ENCODE data around the gene C1orf141. TPM values are rescaled to one million over a fixed set of nuclear protein-coding genes. Genes with fewer than 3 reads are reported as not detected.
A peak's percentile ranks its signal among the peaks of the same experiment; 100 is the strongest.

C1orf141 gene
- total and polyA plus RNA-seq, 9 of the 15 experiments (the other 6 are each of a cell fraction or from before 2014, with no cell fraction given) = not detected

- BruUV-seq (replicated peaks) = no TSS peak
- H4K20me1 ChIP-seq (replicated peaks; ENCODE audit: control insufficient read depth, insufficient read depth, low read length) = no peaks in the 10 kb centered on the region
- DNase-seq (ENCODE audit: extremely low read depth in 1 of 4, low spot score in 3 of 4) = no peak
- H3K4me1 ChIP-seq (replicated peaks in 1 of 2; ENCODE audit: control insufficient read depth in 2 of 2, insufficient read depth in 2 of 2, low read length in 2 of 2) = no peaks in the 10 kb centered on the region
- no peak overlapping the region for H3K27ac ChIP-seq (ENCODE audit: extremely low read depth, low read depth, low read length)
- H2AFZ ChIP-seq (ENCODE audit: low read depth, low read length) = no peak overlapping the region
- no peaks in the 10 kb centered on the region for H3K36me3 ChIP-seq (ENCODE audit: control insufficient read depth, insufficient read depth, low read length)
- POLR2A ChIA-PET = no interaction called here
- no peak overlapping the region for H3K4me3 ChIP-seq
- CTCF ChIA-PET (ENCODE audit: low intra/inter-chr PET ratio) = no interaction called here
- WGBS (ENCODE audit: insufficient coverage, low coverage, missing lambda C conversion rate) = 13% methylated on average over 4 of the region's 4 CpGs
- H3K79me2 ChIP-seq (ENCODE audit: control insufficient read depth, insufficient read depth, low read length) = no peaks in the 10 kb centered on the region
- FAIRE-seq = peak; percentile 11
- TF ChIP-seq ELF2 (CRISPR knock-in tag; IDR thresholded peaks at IDR 0.05) (no peak), HCFC1 (IDR thresholded peaks at IDR 0.05; ENCODE audit: low read depth, low read length) (no peak), C11orf30 (IDR thresholded peaks at IDR 0.05; ENCODE audit: low read depth) (peak; percentile 58), ZNF316 (IDR thresholded peaks at IDR 0.05) (peak; percentile 73), MEIS2 (IDR thresholded peaks at IDR 0.05; ENCODE audit: partially characterized antibody) (peak; percentile 11), MAFK (IDR thresholded peaks at IDR 0.05; ENCODE audit: low read length) (peak; percentile 6; the same call in 1 of the 2 replicates)
- in situ Hi-C loops (cut with MboI) = no loop called here
- H3K9me1 ChIP-seq (ENCODE audit: control insufficient read depth, insufficient read depth, low read length) = no peaks in the 10 kb centered on the region
- H3K9ac ChIP-seq (ENCODE audit: insufficient read depth in 1 of 2, low read depth in 2 of 2, low read length in 2 of 2) = no peak overlapping the region
- H3K27me3 ChIP-seq (ENCODE audit: control insufficient read depth in 2 of 2, insufficient read depth in 2 of 2, low read length in 2 of 2) = no peaks in the 10 kb centered on the region
- no peak for ATAC-seq
- H3K9me3 ChIP-seq (replicated peaks; ENCODE audit: control insufficient read depth, insufficient read depth, low read depth, low read length) = no peaks in the 10 kb centered on the region
- H3K4me2 ChIP-seq (ENCODE audit: insufficient read depth, low read length) = no peak overlapping the region
- intact Hi-C loops (cut with micrococcal nuclease) = no loop called here
These were observed 13.7 kb downstream of the C1orf141 start for GRCh38 chr1:67120855-67121619.

DNA sequence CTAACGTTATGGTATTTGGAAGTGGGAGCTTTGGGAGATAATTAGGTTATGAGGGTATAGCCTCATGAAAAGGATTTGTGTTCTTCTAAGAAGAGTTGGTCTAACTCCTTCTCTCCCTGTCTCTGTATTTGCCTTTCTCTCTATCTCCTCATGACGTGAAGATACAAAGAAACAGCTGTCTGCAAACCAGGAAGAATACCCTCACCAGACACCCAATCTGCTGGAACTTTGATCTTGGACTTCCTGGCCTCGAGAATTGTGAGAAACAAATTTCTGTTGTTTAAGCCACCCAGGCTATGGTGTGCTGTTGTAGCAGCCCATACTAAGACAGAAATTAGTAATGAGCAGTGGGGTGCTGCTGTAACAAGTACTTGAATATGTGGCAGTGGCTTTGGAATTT lies 16.1 kb downstream of the C1orf141 start:
- no peak overlapping the region for H3K9ac ChIP-seq (ENCODE audit: insufficient read depth in 1 of 2, low read depth in 2 of 2, low read length in 2 of 2)
- H3K36me3 ChIP-seq (ENCODE audit: control insufficient read depth, insufficient read depth, low read length) = no peaks in the 10 kb centered on the region
- H3K27me3 ChIP-seq (ENCODE audit: control insufficient read depth in 2 of 2, insufficient read depth in 2 of 2, low read length in 2 of 2) = no peaks in the 10 kb centered on the region
- WGBS (ENCODE audit: insufficient coverage, low coverage, missing lambda C conversion rate) = 7% methylated on average over 3 of the region's 3 CpGs
- in situ Hi-C loops (cut with MboI) = no loop called here
- no peak overlapping the region for H3K27ac ChIP-seq (ENCODE audit: extremely low read depth, low read depth, low read length)
- no peak for DNase-seq (ENCODE audit: extremely low read depth in 1 of 4, low spot score in 3 of 4)
- no peaks in the 10 kb centered on the region for H3K79me2 ChIP-seq (ENCODE audit: control insufficient read depth, insufficient read depth, low read length)
- H3K4me1 ChIP-seq (replicated peaks in 1 of 2; ENCODE audit: control insufficient read depth in 2 of 2, insufficient read depth in 2 of 2, low read length in 2 of 2) = no peaks in the 10 kb centered on the region
- FAIRE-seq = no peak
- no peak for TF ChIP-seq ESRRB (CRISPR knock-in tag; IDR thresholded peaks at IDR 0.05; ENCODE audit: borderline replicate concordance)
- TF ChIP-seq ZNF280B (CRISPR knock-in tag; IDR thresholded peaks at IDR 0.05) = no peak
- TF ChIP-seq HDAC1 (IDR thresholded peaks at IDR 0.05) = no peak
- TF ChIP-seq PYGO2 (tag; IDR thresholded peaks at IDR 0.05) = no peak
- H2AFZ ChIP-seq (ENCODE audit: low read depth, low read length) = peak overlapping the region; percentile 9
- H3K9me1 ChIP-seq (ENCODE audit: control insufficient read depth, insufficient read depth, low read length) = no peaks in the 10 kb centered on the region
- H3K9me3 ChIP-seq (replicated peaks; ENCODE audit: control insufficient read depth, insufficient read depth, low read depth, low read length) = no peaks in the 10 kb centered on the region
- intact Hi-C loops (cut with micrococcal nuclease) = no loop called here
- ChIA-PET POLR2A (no interaction called here), CTCF (ENCODE audit: low intra/inter-chr PET ratio) (no interaction called here)
- H3K4me2 ChIP-seq (ENCODE audit: insufficient read depth, low read length) = no peak overlapping the region
- ATAC-seq = no peak
- no peak overlapping the region for H3K4me3 ChIP-seq
- no TSS peak for BruUV-seq (replicated peaks)
- no peaks in the 10 kb centered on the region for H4K20me1 ChIP-seq (replicated peaks; ENCODE audit: control insufficient read depth, insufficient read depth, low read length)
